Endothelial cell of umbilical vein (primary cell): Measurements from ENCODE around the gene HSPG2. TPM values are rescaled to one million over a fixed set of nuclear protein-coding genes. Genes with fewer than 3 reads are reported as not detected.

Source experiments
- BruUV-seq: library from RNA; stranded (reverse); fragments of 400-500 nt; replicated peaks from 2 replicates; lab custom pipeline; 2021; lab: Mats Ljungman, UMichigan
- CTCF ChIA-PET: fragments of 300-600, 350-600 bp; sonication (Branson Sonifier 250); formaldehyde crosslinking; loops from one replicate; lab custom pipeline; 2021; ENCODE audit warnings: antibody characterized with exemption, inconsistent platforms; lab: Charles Lee
- POLR2A ChIA-PET: fragments of 300-600, 350-600 bp; sonication (Branson Sonifier 250); formaldehyde crosslinking; loops from one replicate; lab custom pipeline; 2021; ENCODE audit warnings: antibody characterized with exemption, inconsistent platforms; lab: Charles Lee
- DNase-seq: peaks from one replicate; pipeline ENCODE4 v3.0.0-alpha.2; 2011; ENCODE audit warnings: low read depth, low spot score
- FAIRE-seq: peaks from 2 replicates; lab custom pipeline; 2011; peaks lifted over from hg19 to GRCh38; lab: Jason Lieb, UNC
- H2AFZ ChIP-seq: 2 replicates; pipeline ENCODE4 v1.6.0; 2012; ENCODE audit warnings: low read depth, low read length, control low read depth, inconsistent platforms
- H3K27ac ChIP-seq: 2 replicates; pipeline ENCODE4 v1.5.1; 2011; ENCODE audit warnings: low read depth, mild to moderate bottlenecking, control low read depth, low read length, moderate library complexity; ENCODE audit not compliant: insufficient read depth
- H3K27me3 ChIP-seq, 2 experiments: 2 replicates each; pipeline versions ENCODE4 v1.6.0 to v1.6.1; 2011; ENCODE audit warnings: low read length in 2 of 2, mixed read lengths in 1 of 2; ENCODE audit not compliant: control insufficient read depth in 2 of 2, insufficient read depth in 2 of 2
- H3K36me3 ChIP-seq, 2 experiments: 2 replicates in 1 of 2; 3 replicates in 1 of 2; pipeline ENCODE4 v1.5.1; 2011; ENCODE audit warnings: low read length in 2 of 2, mild to moderate bottlenecking in 1 of 2, moderate library complexity in 1 of 2; ENCODE audit not compliant: control insufficient read depth in 2 of 2, insufficient read depth in 2 of 2; ENCODE audit errors: extremely low read depth in 1 of 2
- H3K4me1 ChIP-seq: 3 replicates; pipeline ENCODE4 v1.5.1; 2011; ENCODE audit warnings: mild to moderate bottlenecking, low read length; ENCODE audit not compliant: control insufficient read depth, insufficient read depth; ENCODE audit errors: extremely low read depth
- H3K4me2 ChIP-seq: 2 replicates; pipeline ENCODE4 v1.6.1; 2011; ENCODE audit warnings: low read length, control low read depth, mixed read lengths; ENCODE audit not compliant: insufficient read depth
- H3K4me3 ChIP-seq, 3 experiments: fragments of 200-600 bp in 1 of 3; sonication (generic), shearing (Covaris generic) in 1 of 3; replicated peaks in 1 of 3; 2 replicates each; pipeline ENCODE4 v1.5.1; 2011 to 2016; ENCODE audit warnings: control low read depth in 3 of 3, low read length in 3 of 3, mild to moderate bottlenecking in 2 of 3, inconsistent platforms in 1 of 3, low read depth in 1 of 3, moderate library complexity in 1 of 3; ENCODE audit not compliant: insufficient read depth in 1 of 3
- H3K79me2 ChIP-seq: 2 replicates; pipeline ENCODE4 v1.6.0; 2012; ENCODE audit warnings: low read length, inconsistent platforms; ENCODE audit not compliant: control insufficient read depth, insufficient read depth
- H3K9ac ChIP-seq: replicated peaks from 2 replicates; pipeline ENCODE3; 2011; ENCODE audit warnings: low read length, control low read depth; ENCODE audit not compliant: insufficient read depth; ENCODE audit errors: extremely low read depth
- H3K9me1 ChIP-seq: replicated peaks from 3 replicates; pipeline ENCODE4 v1.6.0; 2011; ENCODE audit warnings: mild to moderate bottlenecking, low read length; ENCODE audit not compliant: control insufficient read depth, insufficient read depth; ENCODE audit errors: extremely low read depth
- H3K9me3 ChIP-seq: replicated peaks from 2 replicates; pipeline ENCODE4 v1.5.1; 2012; ENCODE audit warnings: low read length, inconsistent platforms; ENCODE audit not compliant: control insufficient read depth, insufficient read depth
- H4K20me1 ChIP-seq: replicated peaks from 2 replicates; pipeline ENCODE3; 2011; ENCODE audit warnings: mild to moderate bottlenecking, low read length; ENCODE audit not compliant: control insufficient read depth, insufficient read depth; ENCODE audit errors: extremely low read depth
- GATA2 ChIP-seq: IDR thresholded peaks from 2 replicates; pipeline ENCODE4 v1.7.0; 2011; ENCODE audit warnings: low read depth, mild to moderate bottlenecking, moderate library complexity, mixed read lengths, low read length; ENCODE audit not compliant: insufficient read length, insufficient read depth
- POLR2A ChIP-seq: IDR thresholded peaks from 2 replicates; pipeline ENCODE4 v1.6.1; 2012; ENCODE audit warnings: low read depth, mild to moderate bottlenecking, control low read depth, low read length
- POLR2AphosphoS5 ChIP-seq: IDR thresholded peaks from 2 replicates; pipeline ENCODE4 v1.6.1; 2012; ENCODE audit warnings: low read depth, mild to moderate bottlenecking, control low read depth, low read length, moderate library complexity; ENCODE audit not compliant: insufficient read depth
- dilution Hi-C: fragments of 300-500 bp; cut with MboI; formaldehyde crosslinking; loops from one replicate; pipeline ENCODE4 v1.15.0; 2019; ENCODE audit warnings: low sequenced_read_pairs; ENCODE audit not compliant: extremely low pct_ligation_motif_present
- intact Hi-C: fragments of 100-400 bp; cut with micrococcal nuclease; formaldehyde crosslinking; loops from one replicate; pipeline ENCODE4 v1.10.0; 2022
- polyA plus RNA-seq, 4 experiments: library from polyadenylated mRNA; depleted of rRNA in 3 of 4; stranded (reverse) in 3 of 4; unstranded in 1 of 4; fragments of >200 nt; gene quantifications; 2 replicates each; pipeline versions ENCODE4 v1.2.1 to v1.2.3, GENCODE V29; 2011 to 2012; ENCODE audit warnings: missing spikeins in 1 of 4
- total RNA-seq: library from RNA; stranded (reverse); gene quantifications from 2 replicates; pipeline ENCODE4 v1.2.3, GENCODE V29; 2021
- TF ChIP-seq, protein P1 (sequence below), 2 donors: IDR thresholded peaks; 1 replicate in 1 of 2; 2 replicates in 1 of 2; pipeline ENCODE4 v1.5.1; 2011; ENCODE audit warnings: low read length in 2 of 2, mild to moderate bottlenecking in 2 of 2, moderate library complexity in 2 of 2, control low read depth in 1 of 2, inconsistent platforms in 1 of 2, low read depth in 1 of 2; ENCODE audit not compliant: insufficient read depth in 1 of 2; ENCODE audit errors: extremely low read depth in 1 of 2

HSPG2 gene
- total and polyA plus RNA-seq, 2 donors (not counting 3 experiments of a cell fraction or from before 2014, with no cell fraction given): 734 to 3,499 TPM

- Histone ChIP-seq H3K27ac (no peak overlapping the region), H2AFZ (no peak overlapping the region), H3K9me1 (no peaks in the 10 kb centered on the region), H3K4me2 (no peak overlapping the region), H3K36me3 (peaks cover 71 to 79% of the 10 kb centered on the region in 2 experiments), H3K79me2 (peaks cover 42% of the 10 kb centered on the region), H3K9ac (no peak overlapping the region), H3K9me3 (no peaks in the 10 kb centered on the region), H3K4me1 (no peaks in the 10 kb centered on the region), H3K4me3 (no peak overlapping the region), H4K20me1 (no peaks in the 10 kb centered on the region), H3K27me3 (no peaks in the 10 kb centered on the region)
- CTCF ChIA-PET: interaction anchor here (0.7 kb wide), 1 partner anchor 595 kb away, joined by 4 read pairs; no protein-coding TSS in a partner anchor
- POLR2A ChIA-PET: no interaction called here
- no peak for DNase-seq
- no TSS peak for BruUV-seq
- intact Hi-C loops (no loop called here), dilution Hi-C loops (no loop called here)
- TF ChIP-seq, protein P1, sequence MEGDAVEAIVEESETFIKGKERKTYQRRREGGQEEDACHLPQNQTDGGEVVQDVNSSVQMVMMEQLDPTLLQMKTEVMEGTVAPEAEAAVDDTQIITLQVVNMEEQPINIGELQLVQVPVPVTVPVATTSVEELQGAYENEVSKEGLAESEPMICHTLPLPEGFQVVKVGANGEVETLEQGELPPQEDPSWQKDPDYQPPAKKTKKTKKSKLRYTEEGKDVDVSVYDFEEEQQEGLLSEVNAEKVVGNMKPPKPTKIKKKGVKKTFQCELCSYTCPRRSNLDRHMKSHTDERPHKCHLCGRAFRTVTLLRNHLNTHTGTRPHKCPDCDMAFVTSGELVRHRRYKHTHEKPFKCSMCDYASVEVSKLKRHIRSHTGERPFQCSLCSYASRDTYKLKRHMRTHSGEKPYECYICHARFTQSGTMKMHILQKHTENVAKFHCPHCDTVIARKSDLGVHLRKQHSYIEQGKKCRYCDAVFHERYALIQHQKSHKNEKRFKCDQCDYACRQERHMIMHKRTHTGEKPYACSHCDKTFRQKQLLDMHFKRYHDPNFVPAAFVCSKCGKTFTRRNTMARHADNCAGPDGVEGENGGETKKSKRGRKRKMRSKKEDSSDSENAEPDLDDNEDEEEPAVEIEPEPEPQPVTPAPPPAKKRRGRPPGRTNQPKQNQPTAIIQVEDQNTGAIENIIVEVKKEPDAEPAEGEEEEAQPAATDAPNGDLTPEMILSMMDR (IDR thresholded peaks at IDR 0.05; ENCODE audit: extremely low read depth in 1 of 2, insufficient read depth in 1 of 2, low read depth in 1 of 2, low read length in 2 of 2): no peak
- no peak for TF ChIP-seq GATA2
- no peak for FAIRE-seq
Measured at GRCh38 chr1:21849909-21850576, 87.1 kb downstream of the HSPG2 start.

DNA sequence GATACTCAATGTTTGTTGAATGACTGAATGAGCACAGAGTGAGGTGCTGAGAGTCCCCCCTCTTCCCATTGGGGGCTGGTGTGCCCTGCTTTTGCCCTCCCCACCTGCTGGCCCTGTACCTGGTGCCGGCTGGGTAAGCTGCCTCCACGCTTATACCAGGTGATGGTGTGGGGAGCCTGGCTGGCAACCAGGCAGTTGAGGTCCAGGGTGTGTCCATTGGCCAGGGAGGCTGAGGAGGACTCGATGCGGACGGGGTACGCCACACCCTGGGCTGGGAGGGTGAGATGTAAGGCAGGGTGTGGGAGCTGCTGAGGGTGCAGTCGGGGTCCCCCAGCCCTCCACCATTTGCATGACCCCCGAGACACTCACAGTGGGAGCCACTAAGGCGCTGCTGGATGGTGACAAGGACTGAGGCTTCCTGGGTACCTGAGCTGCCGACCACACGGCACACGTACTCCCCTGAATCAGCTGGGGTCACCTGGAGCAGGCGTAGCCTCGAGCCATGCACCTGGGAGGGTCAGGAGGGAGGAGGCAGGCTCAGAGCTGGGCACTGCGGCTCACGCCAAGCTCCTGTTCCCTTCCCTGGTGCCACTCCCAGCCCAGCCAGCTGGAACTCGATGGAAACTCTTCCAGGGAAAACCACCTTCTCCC, 88.5 kb downstream of the HSPG2 start:
- intact Hi-C loops (no loop called here), dilution Hi-C loops (no loop called here)
- Histone ChIP-seq H3K4me3 (no peak overlapping the region), H3K9ac (no peak overlapping the region), H3K79me2 (peaks cover 41% of the 10 kb centered on the region), H3K27me3 (no peaks in the 10 kb centered on the region), H3K27ac (no peak overlapping the region), H3K9me3 (no peaks in the 10 kb centered on the region), H3K4me2 (no peak overlapping the region), H3K4me1 (no peaks in the 10 kb centered on the region), H3K36me3 (peaks cover 70 to 76% of the 10 kb centered on the region in 2 experiments), H4K20me1 (no peaks in the 10 kb centered on the region), H2AFZ (no peak overlapping the region), H3K9me1 (no peaks in the 10 kb centered on the region)
- FAIRE-seq: no peak
- POLR2A ChIA-PET: no interaction called here
- DNase-seq: no peak
- BruUV-seq: no TSS peak
- TF ChIP-seq POLR2AphosphoS5: no peak
- peak; percentile 14 for TF ChIP-seq POLR2A
- CTCF ChIA-PET: interaction anchor here (1.2 kb wide), 1 partner anchor 10 kb away, joined by 4 read pairs; no protein-coding TSS in a partner anchor
